Neural cell (in vitro differentiated cells): ENCODE measurements around the gene EXOC4. TPM values are rescaled to one million over a fixed set of nuclear protein-coding genes. Genes with fewer than 3 reads are reported as not detected.

Experiments used
- H2AFZ ChIP-seq: fragments of 200-600, 300-800 bp; sonication (generic), shearing (Covaris generic); 2 replicates; pipeline ENCODE4 v1.6.0; 2014; ENCODE audit warnings: low read depth, mild to moderate bottlenecking, antibody characterized with exemption, low read length, moderate library complexity
- H3F3A ChIP-seq: fragments of 200-600 bp; shearing (Covaris generic); 2 replicates; pipeline ENCODE4 v1.6.1; 2016; ENCODE audit warnings: mild to moderate bottlenecking, moderate library complexity, mixed read lengths, antibody characterized with exemption, low read length; ENCODE audit not compliant: insufficient read depth, poor library complexity, severe bottlenecking
- H3K27ac ChIP-seq: fragments of 200-600, 300-800 bp; sonication (generic), shearing (Covaris generic); 2 replicates; pipeline ENCODE4 v1.5.1; 2014; ENCODE audit warnings: mild to moderate bottlenecking, low read length, moderate library complexity
- H3K27me3 ChIP-seq: fragments of 300-800, 200-600 bp; sonication (generic), shearing (Covaris generic); 2 replicates; pipeline ENCODE4 v1.6.0; 2014; ENCODE audit warnings: mild to moderate bottlenecking, low read depth, low read length, moderate library complexity; ENCODE audit not compliant: insufficient read depth
- H3K36me3 ChIP-seq: fragments of 300-800, 200-600 bp; sonication (generic), shearing (Covaris generic); 2 replicates; pipeline ENCODE4 v1.5.1; 2014; ENCODE audit warnings: mild to moderate bottlenecking, antibody characterized with exemption, low read length, moderate library complexity; ENCODE audit not compliant: insufficient read depth
- H3K4me2 ChIP-seq: fragments of 300-800, 200-600 bp; sonication (generic), shearing (Covaris generic); 2 replicates; pipeline ENCODE4 v1.6.0; 2014; ENCODE audit warnings: mild to moderate bottlenecking, low read length
- H3K4me3 ChIP-seq: fragments of 300-800, 200-600 bp; sonication (generic), shearing (Covaris generic); 2 replicates; pipeline ENCODE4 v1.5.1; 2014; ENCODE audit warnings: mild to moderate bottlenecking, low read length, moderate library complexity
- H3K79me2 ChIP-seq: fragments of 200-600 bp; shearing (Covaris generic); replicated peaks from 2 replicates; pipeline ENCODE4 v1.6.0; 2014; ENCODE audit warnings: mild to moderate bottlenecking, low read length, moderate library complexity; ENCODE audit not compliant: insufficient read depth
- H3K9ac ChIP-seq: fragments of 300-800, 200-600 bp; sonication (generic), shearing (Covaris generic); 2 replicates; pipeline ENCODE4 v1.6.1; 2016; ENCODE audit warnings: mild to moderate bottlenecking, low read length, mixed read lengths
- H3K9me2 ChIP-seq: fragments of 200-600 bp; shearing (Covaris generic); 2 replicates; pipeline ENCODE4 v1.6.1; 2016; ENCODE audit warnings: mild to moderate bottlenecking, low read length, mixed read lengths; ENCODE audit not compliant: insufficient read depth
- H3K9me3 ChIP-seq: fragments of 200-600, 300-800 bp; sonication (generic), shearing (Covaris generic); 2 replicates; pipeline ENCODE4 v1.6.1; 2016; ENCODE audit warnings: mild to moderate bottlenecking, mixed run types, low read length, moderate library complexity, mixed read lengths
- H4K20me1 ChIP-seq: fragments of 200-600 bp; shearing (Covaris generic); 2 replicates; pipeline ENCODE4 v1.6.1; 2016; ENCODE audit warnings: mild to moderate bottlenecking, mixed run types; ENCODE audit not compliant: insufficient read depth
- EP300 ChIP-seq: fragments of 450-650 bp; conservative IDR thresholded peaks from 2 replicates; pipeline ENCODE4 v1.6.1; 2014; ENCODE audit warnings: antibody characterized with exemption, mild to moderate bottlenecking, moderate library complexity; ENCODE audit not compliant: poor library complexity, severe bottlenecking
- EZH2 ChIP-seq: fragments of 200-600, 300-800 bp; shearing (Covaris generic), sonication (generic); IDR thresholded peaks from 2 replicates; pipeline ENCODE4 v1.6.1; 2014; ENCODE audit warnings: antibody characterized with exemption, low read length, borderline replicate concordance, mild to moderate bottlenecking; ENCODE audit not compliant: insufficient read depth, poor library complexity, severe bottlenecking
- MXI1 ChIP-seq: fragments of 450-650 bp; conservative IDR thresholded peaks from 2 replicates; pipeline ENCODE4 v1.6.1; 2014; ENCODE audit warnings: antibody characterized with exemption, mild to moderate bottlenecking; ENCODE audit not compliant: poor library complexity, severe bottlenecking
- POLR2AphosphoS5 ChIP-seq: IDR thresholded peaks from 2 replicates; pipeline ENCODE4 v1.6.1; 2012
- RAD21 ChIP-seq: fragments of 450-650 bp; conservative IDR thresholded peaks from 2 replicates; pipeline ENCODE4 v1.6.1; 2014; ENCODE audit warnings: antibody characterized with exemption, mild to moderate bottlenecking, moderate library complexity
- SMC3 ChIP-seq: fragments of 450-650 bp; conservative IDR thresholded peaks from 2 replicates; pipeline ENCODE4 v1.6.1; 2014; ENCODE audit warnings: antibody characterized with exemption, mild to moderate bottlenecking, moderate library complexity; ENCODE audit not compliant: poor library complexity
- TAF1 ChIP-seq: IDR thresholded peaks from 2 replicates; pipeline ENCODE4 v1.6.1; 2012; ENCODE audit warnings: low read depth
- polyA plus RNA-seq: library from polyadenylated mRNA; depleted of rRNA; stranded (reverse); fragments of >200 nt; gene quantifications from 2 replicates; pipeline ENCODE4 v1.2.3, GENCODE V29; 2014
- TF ChIP-seq, protein P1 (sequence below): fragments of 450-650 bp; IDR thresholded peaks from 2 replicates; pipeline ENCODE4 v1.5.1; 2014; ENCODE audit warnings: antibody characterized with exemption, mild to moderate bottlenecking, moderate library complexity; ENCODE audit not compliant: poor library complexity, severe bottlenecking
- TF ChIP-seq, protein P2 (sequence below): IDR thresholded peaks from 2 replicates; pipeline ENCODE4 v1.6.1; 2012; ENCODE audit warnings: borderline replicate concordance

Gene EXOC4
- polyA plus RNA-seq, 1 donor from 2014 or later: 36.5 TPM

DNA sequence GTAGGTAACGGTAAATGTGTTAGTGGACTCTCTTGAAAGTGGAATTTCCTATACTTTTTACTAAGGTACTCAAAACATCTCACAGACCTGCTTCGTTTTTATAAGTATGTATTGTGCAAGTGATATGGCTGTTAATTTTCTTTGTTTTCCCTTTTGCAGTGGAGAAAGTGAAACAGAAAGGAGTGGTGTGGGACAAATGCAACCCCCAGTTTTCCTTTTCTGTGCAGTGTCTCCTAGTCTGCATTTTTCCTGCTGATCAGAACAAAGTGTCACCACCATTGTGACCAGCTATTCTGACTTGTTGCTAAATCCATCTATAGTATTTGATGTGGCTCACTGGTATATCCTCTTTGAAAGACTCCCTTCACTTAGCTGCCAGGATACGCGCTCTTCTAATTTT is 410.0 kb downstream of the EXOC4 start:
- Histone ChIP-seq H3K79me2 (no peaks in the 10 kb centered on the region), H2AFZ (no peak overlapping the region), H3K27me3 (no peaks in the 10 kb centered on the region), H3K9me2 (no peaks in the 10 kb centered on the region), H4K20me1 (no peaks in the 10 kb centered on the region), H3K36me3 (no peaks in the 10 kb centered on the region), H3K9me3 (no peaks in the 10 kb centered on the region), H3K27ac (no peak overlapping the region), H3F3A (no peaks in the 10 kb centered on the region), H3K4me3 (no peak overlapping the region), H3K9ac (no peak overlapping the region), H3K4me2 (no peak overlapping the region)
- TF ChIP-seq, protein P1, sequence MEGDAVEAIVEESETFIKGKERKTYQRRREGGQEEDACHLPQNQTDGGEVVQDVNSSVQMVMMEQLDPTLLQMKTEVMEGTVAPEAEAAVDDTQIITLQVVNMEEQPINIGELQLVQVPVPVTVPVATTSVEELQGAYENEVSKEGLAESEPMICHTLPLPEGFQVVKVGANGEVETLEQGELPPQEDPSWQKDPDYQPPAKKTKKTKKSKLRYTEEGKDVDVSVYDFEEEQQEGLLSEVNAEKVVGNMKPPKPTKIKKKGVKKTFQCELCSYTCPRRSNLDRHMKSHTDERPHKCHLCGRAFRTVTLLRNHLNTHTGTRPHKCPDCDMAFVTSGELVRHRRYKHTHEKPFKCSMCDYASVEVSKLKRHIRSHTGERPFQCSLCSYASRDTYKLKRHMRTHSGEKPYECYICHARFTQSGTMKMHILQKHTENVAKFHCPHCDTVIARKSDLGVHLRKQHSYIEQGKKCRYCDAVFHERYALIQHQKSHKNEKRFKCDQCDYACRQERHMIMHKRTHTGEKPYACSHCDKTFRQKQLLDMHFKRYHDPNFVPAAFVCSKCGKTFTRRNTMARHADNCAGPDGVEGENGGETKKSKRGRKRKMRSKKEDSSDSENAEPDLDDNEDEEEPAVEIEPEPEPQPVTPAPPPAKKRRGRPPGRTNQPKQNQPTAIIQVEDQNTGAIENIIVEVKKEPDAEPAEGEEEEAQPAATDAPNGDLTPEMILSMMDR: no peak
- TF ChIP-seq MXI1 (no peak), POLR2AphosphoS5 (no peak), EP300 (no peak), EZH2 (no peak), SMC3 (no peak), RAD21 (no peak), TAF1 (no peak)
- TF ChIP-seq, protein P2, sequence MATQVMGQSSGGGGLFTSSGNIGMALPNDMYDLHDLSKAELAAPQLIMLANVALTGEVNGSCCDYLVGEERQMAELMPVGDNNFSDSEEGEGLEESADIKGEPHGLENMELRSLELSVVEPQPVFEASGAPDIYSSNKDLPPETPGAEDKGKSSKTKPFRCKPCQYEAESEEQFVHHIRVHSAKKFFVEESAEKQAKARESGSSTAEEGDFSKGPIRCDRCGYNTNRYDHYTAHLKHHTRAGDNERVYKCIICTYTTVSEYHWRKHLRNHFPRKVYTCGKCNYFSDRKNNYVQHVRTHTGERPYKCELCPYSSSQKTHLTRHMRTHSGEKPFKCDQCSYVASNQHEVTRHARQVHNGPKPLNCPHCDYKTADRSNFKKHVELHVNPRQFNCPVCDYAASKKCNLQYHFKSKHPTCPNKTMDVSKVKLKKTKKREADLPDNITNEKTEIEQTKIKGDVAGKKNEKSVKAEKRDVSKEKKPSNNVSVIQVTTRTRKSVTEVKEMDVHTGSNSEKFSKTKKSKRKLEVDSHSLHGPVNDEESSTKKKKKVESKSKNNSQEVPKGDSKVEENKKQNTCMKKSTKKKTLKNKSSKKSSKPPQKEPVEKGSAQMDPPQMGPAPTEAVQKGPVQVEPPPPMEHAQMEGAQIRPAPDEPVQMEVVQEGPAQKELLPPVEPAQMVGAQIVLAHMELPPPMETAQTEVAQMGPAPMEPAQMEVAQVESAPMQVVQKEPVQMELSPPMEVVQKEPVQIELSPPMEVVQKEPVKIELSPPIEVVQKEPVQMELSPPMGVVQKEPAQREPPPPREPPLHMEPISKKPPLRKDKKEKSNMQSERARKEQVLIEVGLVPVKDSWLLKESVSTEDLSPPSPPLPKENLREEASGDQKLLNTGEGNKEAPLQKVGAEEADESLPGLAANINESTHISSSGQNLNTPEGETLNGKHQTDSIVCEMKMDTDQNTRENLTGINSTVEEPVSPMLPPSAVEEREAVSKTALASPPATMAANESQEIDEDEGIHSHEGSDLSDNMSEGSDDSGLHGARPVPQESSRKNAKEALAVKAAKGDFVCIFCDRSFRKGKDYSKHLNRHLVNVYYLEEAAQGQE: no peak

DNA sequence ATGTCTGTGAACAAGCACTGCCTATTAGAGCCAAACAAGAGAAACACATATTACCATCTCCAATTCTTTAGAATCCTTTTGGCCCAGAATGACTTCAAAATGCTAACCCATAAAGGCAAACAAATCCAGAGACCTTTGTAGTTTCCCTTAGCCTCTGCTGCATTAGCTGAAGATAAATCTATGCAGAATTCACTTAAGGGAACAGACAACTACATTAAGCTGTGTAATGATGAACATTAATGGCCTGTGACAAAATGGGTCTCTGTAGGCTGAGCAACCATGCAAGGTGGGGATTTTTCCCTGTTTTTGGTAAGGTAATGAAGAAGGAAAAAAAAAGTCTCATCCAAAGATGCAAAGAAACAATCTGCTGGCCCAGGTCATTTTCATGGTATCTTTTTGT is 411.6 kb downstream of the EXOC4 start:
- H3K36me3 ChIP-seq: no peaks in the 10 kb centered on the region
- H2AFZ ChIP-seq: no peak overlapping the region
- no peaks in the 10 kb centered on the region for H3K9me3 ChIP-seq
- H3K9ac ChIP-seq: no peak overlapping the region
- H3K27ac ChIP-seq: no peak overlapping the region
- H3K9me2 ChIP-seq: no peaks in the 10 kb centered on the region
- TF ChIP-seq RAD21 (no peak), TAF1 (no peak), MXI1 (no peak), POLR2AphosphoS5 (no peak), SMC3 (no peak), EZH2 (no peak), EP300 (no peak)
- TF ChIP-seq, protein P2: no peak
- no peak overlapping the region for H3K4me2 ChIP-seq
- no peaks in the 10 kb centered on the region for H3F3A ChIP-seq
- H3K79me2 ChIP-seq: no peaks in the 10 kb centered on the region
- H3K27me3 ChIP-seq: no peaks in the 10 kb centered on the region
- no peaks in the 10 kb centered on the region for H4K20me1 ChIP-seq
- no peak overlapping the region for H3K4me3 ChIP-seq
